Effector memory CD4-positive, alpha-beta T cell (primary cell): ENCODE data around the gene CCL15.
"Not testable (repeated sequence)": the region's sequence is repeated elsewhere in the genome, so short reads cannot be mapped to it uniquely, and the experiment has no call there.

Experiments used
- DNase-seq, 3 donors: peaks; one replicate each; pipeline ENCODE4 v3.0.0-alpha.2; 2020
- H3K27ac ChIP-seq: 2 replicates; pipeline ENCODE4 v1.7.0; 2013; ENCODE audit warnings: mild to moderate bottlenecking, low read length, moderate library complexity; ENCODE audit not compliant: insufficient read depth, poor library complexity, severe bottlenecking
- H3K27me3 ChIP-seq: replicated peaks from 2 replicates; pipeline ENCODE4 v1.7.0; 2013; ENCODE audit warnings: mild to moderate bottlenecking, low read length; ENCODE audit not compliant: insufficient read depth, control insufficient read depth, poor library complexity, severe bottlenecking
- H3K36me3 ChIP-seq: 2 replicates; pipeline ENCODE4 v1.7.0; 2013; ENCODE audit warnings: mild to moderate bottlenecking, low read length, moderate library complexity; ENCODE audit not compliant: control insufficient read depth, insufficient read depth
- H3K4me1 ChIP-seq: 2 replicates; pipeline ENCODE4 v1.7.0; 2013; ENCODE audit warnings: low read length, mild to moderate bottlenecking; ENCODE audit not compliant: control insufficient read depth, insufficient read depth, poor library complexity, severe bottlenecking
- H3K4me3 ChIP-seq: 2 replicates; pipeline ENCODE4 v1.7.0; 2013; ENCODE audit warnings: low read length, low read depth, mild to moderate bottlenecking; ENCODE audit not compliant: insufficient read depth, poor library complexity, severe bottlenecking
- H3K9me3 ChIP-seq: 2 replicates; pipeline ENCODE4 v1.7.0; 2013; ENCODE audit warnings: mild to moderate bottlenecking, low read length, moderate library complexity; ENCODE audit not compliant: control insufficient read depth

The CCL15 gene

GRCh38 chr17:36016555-36016954, 15.2 kb upstream of the CCL15 start:
- H3K27me3 ChIP-seq = no peaks in the 10 kb centered on the region
- no peak overlapping the region for H3K27ac ChIP-seq
- no peak for DNase-seq
- H3K36me3 ChIP-seq = no peaks in the 10 kb centered on the region
- H3K9me3 ChIP-seq = no peaks in the 10 kb centered on the region
- H3K4me3 ChIP-seq = no peak overlapping the region
- H3K4me1 ChIP-seq = no peaks in the 10 kb centered on the region

- not testable (repeated sequence) for H3K4me1 ChIP-seq, H3K9me3 ChIP-seq, H3K27ac ChIP-seq, DNase-seq, H3K27me3 ChIP-seq, H3K36me3 ChIP-seq, H3K4me3 ChIP-seq
These were observed 14.5 kb upstream of the CCL15 start for GRCh38 chr17:36015895-36016294.

GRCh38 chr17:36014946-36015345, 13.6 kb upstream of the CCL15 start:
- DNase-seq = no peak
- no peaks in the 10 kb centered on the region for H3K27me3 ChIP-seq
- H3K9me3 ChIP-seq = no peaks in the 10 kb centered on the region
- H3K27ac ChIP-seq = no peak overlapping the region
- no peak overlapping the region for H3K4me3 ChIP-seq
- H3K36me3 ChIP-seq = no peaks in the 10 kb centered on the region
- H3K4me1 ChIP-seq = no peaks in the 10 kb centered on the region

GRCh38 chr17:36011201-36011600, 9.8 kb upstream of the CCL15 start:
- H3K36me3 ChIP-seq = no peaks in the 10 kb centered on the region
- H3K4me3 ChIP-seq = no peak overlapping the region
- no peaks in the 10 kb centered on the region for H3K4me1 ChIP-seq
- H3K9me3 ChIP-seq = no peaks in the 10 kb centered on the region
- no peak overlapping the region for H3K27ac ChIP-seq
- no peak for DNase-seq
- no peaks in the 10 kb centered on the region for H3K27me3 ChIP-seq

GRCh38 chr17:36008998-36009665, 7.8 kb upstream of the CCL15 start:
- Histone ChIP-seq H3K36me3 (no peaks in the 10 kb centered on the region), H3K27ac (no peak overlapping the region), H3K4me3 (no peak overlapping the region), H3K27me3 (no peaks in the 10 kb centered on the region), H3K4me1 (no peaks in the 10 kb centered on the region), H3K9me3 (no peaks in the 10 kb centered on the region)
- DNase-seq = no peak

GRCh38 chr17:36004594-36005108, 3.3 kb upstream of the CCL15 start:
- Histone ChIP-seq H3K4me1 (no peaks in the 10 kb centered on the region), H3K4me3 (no peak overlapping the region), H3K27ac (no peak overlapping the region), H3K36me3 (no peaks in the 10 kb centered on the region), H3K27me3 (no peaks in the 10 kb centered on the region), H3K9me3 (no peaks in the 10 kb centered on the region)
- DNase-seq = no peak

GRCh38 chr17:36002631-36003030, 1.3 kb upstream of the CCL15 start:
- Histone ChIP-seq H3K9me3 (no peaks in the 10 kb centered on the region), H3K36me3 (no peaks in the 10 kb centered on the region), H3K4me3 (no peak overlapping the region), H3K27ac (no peak overlapping the region), H3K27me3 (no peaks in the 10 kb centered on the region), H3K4me1 (no peaks in the 10 kb centered on the region)
- DNase-seq = no peak

- Histone ChIP-seq H3K4me1 (no peaks in the 10 kb centered on the region), H3K4me3 (no peak overlapping the region), H3K27ac (no peak overlapping the region), H3K36me3 (no peaks in the 10 kb centered on the region), H3K9me3 (no peaks in the 10 kb centered on the region), H3K27me3 (no peaks in the 10 kb centered on the region)
- DNase-seq = no peak
These were observed 680 bp upstream of the CCL15 start for GRCh38 chr17:36001862-36002603.

GRCh38 chr17:36000732-36001109, 632 bp downstream of the CCL15 start:
- DNase-seq = no peak

GRCh38 chr17:35998756-35999155, 2.6 kb downstream of the CCL15 start:
- Histone ChIP-seq H3K4me1 (no peaks in the 10 kb centered on the region), H3K27me3 (no peaks in the 10 kb centered on the region), H3K9me3 (no peaks in the 10 kb centered on the region), H3K27ac (no peak overlapping the region), H3K4me3 (no peak overlapping the region), H3K36me3 (no peaks in the 10 kb centered on the region)
- DNase-seq = no peak

More at GRCh38 chr17:36000732-36001109, 632 bp downstream of the CCL15 start:
- H3K27ac ChIP-seq = no peak overlapping the region
- no peaks in the 10 kb centered on the region for H3K36me3 ChIP-seq
- H3K4me1 ChIP-seq = no peaks in the 10 kb centered on the region
- H3K4me3 ChIP-seq = no peak overlapping the region
- H3K27me3 ChIP-seq = no peaks in the 10 kb centered on the region
- H3K9me3 ChIP-seq = no peaks in the 10 kb centered on the region
